ENCODE results near the gene LARP4B. TPM values are rescaled to one million over a fixed set of nuclear protein-coding genes. Genes with fewer than 3 reads are reported as not detected.

Gene LARP4B
- total RNA-seq, 2 experiments from 2014 or later, result 33.1 to 40.2 TPM

DNA sequence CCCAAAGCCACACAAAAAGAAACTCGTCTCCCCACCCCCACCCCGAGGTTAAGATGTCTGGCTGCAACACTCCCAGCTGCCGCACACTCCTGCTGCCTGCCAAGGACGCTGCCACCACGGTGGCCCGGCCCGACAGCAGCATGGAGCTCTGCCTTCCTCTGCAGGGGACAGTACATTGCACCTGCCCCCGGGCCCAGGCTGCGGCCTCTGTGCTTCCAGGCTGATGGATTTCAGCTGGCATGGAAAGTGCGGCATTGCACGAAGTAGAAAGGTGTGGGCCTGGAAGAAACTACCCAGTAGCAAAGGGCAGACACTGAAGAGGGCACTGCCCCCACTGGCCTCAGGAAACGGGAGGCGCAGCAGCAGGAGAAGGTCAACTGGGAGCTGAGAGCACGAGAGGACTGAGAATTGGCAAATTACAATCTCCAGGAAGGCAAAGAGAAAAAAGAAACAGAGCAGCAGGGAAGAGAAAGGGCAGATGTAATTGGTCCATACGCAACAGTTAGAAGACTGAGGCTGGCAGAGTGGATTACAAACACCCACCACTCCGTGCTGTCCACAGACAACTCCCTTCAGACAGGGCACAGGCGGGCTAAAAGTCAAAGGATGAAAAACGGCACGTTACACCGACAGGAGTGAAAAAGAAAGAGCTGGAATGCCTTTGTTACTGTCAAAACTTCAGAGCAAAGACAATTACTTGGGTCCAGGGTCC, 124.9 kb downstream of the LARP4B start:
- Histone ChIP-seq H3K9me3 (ENCODE audit: control insufficient read depth in 1 of 2, insufficient read depth in 1 of 2, low read length in 2 of 2) (peaks cover 0 to 19% of the 10 kb centered on the region in 2 experiments), H3K27ac (ENCODE audit: low read depth in 1 of 2, low read length in 2 of 2) (no peak overlapping the region), H3K4me1 (ENCODE audit: insufficient read depth, low read length) (peaks cover 8% of the 10 kb centered on the region), H3K27me3 (ENCODE audit: control insufficient read depth in 1 of 2, insufficient read depth in 2 of 2, low read length in 2 of 2) (no peaks in the 10 kb centered on the region), H3K36me3 (ENCODE audit: insufficient read depth, low read length) (peaks cover 31% of the 10 kb centered on the region), H3K4me3 (ENCODE audit: low read length) (no peak overlapping the region)
- peaks cover 45% of the 10 kb centered on the region for H3K36me3 Mint-ChIP-seq (ENCODE audit: low read depth)
- no peak overlapping the region for H3K27ac Mint-ChIP-seq
- no peaks in the 10 kb centered on the region for H3K4me1 Mint-ChIP-seq (ENCODE audit: low read depth)
- TF ChIP-seq, protein P1, sequence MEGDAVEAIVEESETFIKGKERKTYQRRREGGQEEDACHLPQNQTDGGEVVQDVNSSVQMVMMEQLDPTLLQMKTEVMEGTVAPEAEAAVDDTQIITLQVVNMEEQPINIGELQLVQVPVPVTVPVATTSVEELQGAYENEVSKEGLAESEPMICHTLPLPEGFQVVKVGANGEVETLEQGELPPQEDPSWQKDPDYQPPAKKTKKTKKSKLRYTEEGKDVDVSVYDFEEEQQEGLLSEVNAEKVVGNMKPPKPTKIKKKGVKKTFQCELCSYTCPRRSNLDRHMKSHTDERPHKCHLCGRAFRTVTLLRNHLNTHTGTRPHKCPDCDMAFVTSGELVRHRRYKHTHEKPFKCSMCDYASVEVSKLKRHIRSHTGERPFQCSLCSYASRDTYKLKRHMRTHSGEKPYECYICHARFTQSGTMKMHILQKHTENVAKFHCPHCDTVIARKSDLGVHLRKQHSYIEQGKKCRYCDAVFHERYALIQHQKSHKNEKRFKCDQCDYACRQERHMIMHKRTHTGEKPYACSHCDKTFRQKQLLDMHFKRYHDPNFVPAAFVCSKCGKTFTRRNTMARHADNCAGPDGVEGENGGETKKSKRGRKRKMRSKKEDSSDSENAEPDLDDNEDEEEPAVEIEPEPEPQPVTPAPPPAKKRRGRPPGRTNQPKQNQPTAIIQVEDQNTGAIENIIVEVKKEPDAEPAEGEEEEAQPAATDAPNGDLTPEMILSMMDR (IDR thresholded peaks at IDR 0.05), result no peak
- CTCF ChIA-PET, result no interaction called here
- no peak overlapping the region for H3K4me3 Mint-ChIP-seq
- DNase-seq (no peak), ATAC-seq (ENCODE audit: poor library complexity) (no peak)
- POLR2A ChIA-PET, result no interaction called here
- intact Hi-C loops (cut with DNase I, micrococcal nuclease), result no loop called here
- H3K27me3 Mint-ChIP-seq, result no peaks in the 10 kb centered on the region
- H3K9me3 Mint-ChIP-seq, result no peaks in the 10 kb centered on the region

DNA sequence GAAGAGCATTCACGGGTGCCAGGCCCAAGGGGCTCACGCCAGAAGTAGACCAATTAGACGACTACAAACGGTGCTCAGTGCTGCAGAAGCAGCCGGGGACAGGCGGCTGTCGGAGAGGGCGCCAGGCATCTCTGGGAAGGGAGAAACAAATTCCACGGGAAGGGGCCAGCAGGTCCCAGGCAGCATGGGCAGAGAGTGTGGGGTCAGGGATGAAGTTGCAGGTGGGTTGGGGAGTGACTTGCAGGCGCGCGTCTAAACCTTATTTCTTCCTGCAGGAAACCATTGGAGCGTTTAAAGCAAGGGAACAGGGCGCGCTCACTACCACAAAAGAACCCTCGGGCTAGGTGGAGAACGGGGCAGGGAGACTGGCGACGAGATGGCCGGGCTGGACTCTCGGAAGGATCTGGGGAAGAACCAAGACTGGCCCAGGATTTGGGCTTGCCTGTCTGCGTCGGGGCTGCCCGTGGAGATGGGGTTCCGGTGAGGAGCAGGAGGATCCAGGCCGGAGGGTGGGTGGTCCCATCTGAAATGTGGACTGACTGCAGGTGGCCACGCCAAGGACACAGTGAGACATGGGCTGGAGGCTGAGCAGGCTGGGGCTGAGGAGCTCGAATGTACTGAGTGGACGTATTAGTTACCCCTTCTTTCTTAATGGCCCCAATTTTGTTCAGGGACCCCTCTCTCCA, 125.7 kb downstream of the LARP4B start:
- peaks cover 0 to 19% of the 10 kb centered on the region in 2 experiments for H3K9me3 ChIP-seq (ENCODE audit: control insufficient read depth in 1 of 2, insufficient read depth in 1 of 2, low read length in 2 of 2)
- CTCF ChIA-PET, result no interaction called here
- no peak for ATAC-seq (ENCODE audit: poor library complexity)
- Mint-ChIP-seq H3K27ac (no peak overlapping the region), H3K27me3 (no peaks in the 10 kb centered on the region), H3K36me3 (ENCODE audit: low read depth) (peaks cover 38% of the 10 kb centered on the region), H3K9me3 (no peaks in the 10 kb centered on the region), H3K4me3 (no peak overlapping the region), H3K4me1 (ENCODE audit: low read depth) (no peaks in the 10 kb centered on the region)
- intact Hi-C loops (cut with DNase I, micrococcal nuclease), result no loop called here
- H3K4me1 ChIP-seq (ENCODE audit: insufficient read depth, low read length), result peaks cover 8% of the 10 kb centered on the region
- no peak overlapping the region for H3K4me3 ChIP-seq (ENCODE audit: low read length)
- no peaks in the 10 kb centered on the region for H3K27me3 ChIP-seq (ENCODE audit: control insufficient read depth in 1 of 2, insufficient read depth in 2 of 2, low read length in 2 of 2)
- no peak overlapping the region for H3K27ac ChIP-seq (ENCODE audit: low read depth in 1 of 2, low read length in 2 of 2)
- H3K36me3 ChIP-seq (ENCODE audit: insufficient read depth, low read length), result peaks cover 24% of the 10 kb centered on the region
- TF ChIP-seq, protein P1 (IDR thresholded peaks at IDR 0.05), result no peak
- POLR2A ChIA-PET, result no interaction called here
- no peak for DNase-seq

GRCh38 chr10:804787-805619, 126.5 kb downstream of the LARP4B start:
- no peak for ATAC-seq (ENCODE audit: poor library complexity)
- intact Hi-C loops (cut with DNase I, micrococcal nuclease), result no loop called here
- Histone ChIP-seq H3K36me3 (ENCODE audit: insufficient read depth, low read length) (peaks cover 24% of the 10 kb centered on the region), H3K4me3 (ENCODE audit: low read length) (no peak overlapping the region), H3K9me3 (ENCODE audit: control insufficient read depth in 1 of 2, insufficient read depth in 1 of 2, low read length in 2 of 2) (peaks cover 0 to 19% of the 10 kb centered on the region in 2 experiments), H3K4me1 (ENCODE audit: insufficient read depth, low read length) (peaks cover 8% of the 10 kb centered on the region), H3K27ac (ENCODE audit: low read depth in 1 of 2, low read length in 2 of 2) (no peak overlapping the region), H3K27me3 (ENCODE audit: control insufficient read depth in 1 of 2, insufficient read depth in 2 of 2, low read length in 2 of 2) (no peaks in the 10 kb centered on the region)
- H3K4me3 Mint-ChIP-seq, result no peak overlapping the region
- TF ChIP-seq, protein P1 (IDR thresholded peaks at IDR 0.05), result no peak
- no peak for DNase-seq
- H3K36me3 Mint-ChIP-seq (ENCODE audit: low read depth), result peaks cover 31% of the 10 kb centered on the region
- no peaks in the 10 kb centered on the region for H3K9me3 Mint-ChIP-seq
- POLR2A ChIA-PET, result no interaction called here
- H3K27me3 Mint-ChIP-seq, result no peaks in the 10 kb centered on the region
- H3K4me1 Mint-ChIP-seq (ENCODE audit: low read depth), result no peaks in the 10 kb centered on the region
- CTCF ChIA-PET, result no interaction called here
- no peak overlapping the region for H3K27ac Mint-ChIP-seq

Data from CD4-positive, alpha-beta T cell (primary cell).